GM19372 (cell line): ENCODE data around the gene BPIFB1.

ENCODE experiments used
- ATAC-seq: cut with Tn5 transposase; IDR thresholded peaks from one replicate; pipeline ENCODE4 v1.9.1; 2021; ENCODE audit warnings: mild to moderate bottlenecking, low read depth, moderate library complexity; ENCODE audit not compliant: unreplicated experiment

BPIFB1 gene

DNA sequence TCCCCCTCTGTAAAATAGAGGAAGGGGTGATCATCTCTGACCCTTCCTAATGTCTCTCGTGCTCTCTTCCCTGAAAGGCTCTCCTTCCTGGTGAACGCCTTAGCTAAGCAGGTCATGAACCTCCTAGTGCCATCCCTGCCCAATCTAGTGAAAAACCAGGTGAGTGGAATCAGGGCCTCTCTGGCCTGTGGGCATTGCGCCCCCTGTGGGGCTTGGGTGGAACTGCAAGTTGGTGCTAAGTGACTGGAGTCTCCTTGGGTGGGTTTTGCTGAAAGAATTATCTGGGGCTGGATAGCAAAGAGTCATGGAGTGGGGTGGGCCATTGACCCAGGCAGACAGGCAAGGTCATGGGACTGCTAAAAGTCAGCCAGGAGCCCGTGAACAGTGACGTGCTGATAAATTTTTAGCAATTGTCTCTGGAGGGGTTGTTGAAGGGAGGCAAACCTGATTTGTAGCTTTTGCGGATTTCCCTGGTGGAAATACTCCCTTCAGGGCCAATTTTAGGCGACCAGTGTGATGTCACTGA lies 8.9 kb downstream of the BPIFB1 start:
- no peak for ATAC-seq

DNA sequence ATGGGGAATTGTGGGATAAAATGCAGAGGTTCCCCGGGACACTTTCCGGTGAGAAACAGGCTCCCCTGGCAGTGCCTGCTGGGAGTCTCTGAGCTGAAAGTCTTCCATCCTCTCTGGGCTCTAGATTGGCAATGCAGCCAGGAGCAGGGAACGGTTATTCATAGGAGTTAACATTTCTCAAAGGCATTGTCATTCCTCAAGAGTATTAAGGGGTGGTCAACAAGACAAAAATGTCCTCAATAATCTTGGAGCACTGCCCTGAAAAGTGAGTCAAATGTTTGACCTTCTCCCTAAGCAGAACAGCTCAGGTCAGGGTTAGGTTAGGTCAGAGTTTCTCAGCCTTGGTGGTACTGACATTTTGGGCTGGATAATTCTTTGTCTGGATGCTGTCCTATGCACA lies 13.2 kb downstream of the BPIFB1 start:
- ATAC-seq, result no peak

DNA sequence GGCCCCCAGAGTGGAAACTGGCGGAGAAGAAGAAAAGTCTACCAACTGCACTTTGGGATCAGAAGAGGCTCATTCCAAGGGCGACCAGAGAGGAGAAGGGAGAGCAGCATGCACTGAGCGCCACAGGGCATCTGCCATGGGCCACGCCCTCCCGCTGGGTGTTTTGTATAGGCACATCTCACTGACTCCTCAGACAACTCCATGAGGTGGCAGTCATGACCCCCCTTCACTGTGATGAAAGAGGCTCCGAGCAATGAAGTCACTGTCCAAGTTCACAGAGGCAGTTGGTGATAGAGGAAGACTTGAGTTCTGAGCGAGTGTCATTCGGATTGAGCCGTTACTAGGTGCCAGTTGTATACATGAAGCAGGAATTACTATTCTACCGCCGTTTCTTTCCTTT lies 15.4 kb downstream of the BPIFB1 start:
- ATAC-seq, result no peak

DNA sequence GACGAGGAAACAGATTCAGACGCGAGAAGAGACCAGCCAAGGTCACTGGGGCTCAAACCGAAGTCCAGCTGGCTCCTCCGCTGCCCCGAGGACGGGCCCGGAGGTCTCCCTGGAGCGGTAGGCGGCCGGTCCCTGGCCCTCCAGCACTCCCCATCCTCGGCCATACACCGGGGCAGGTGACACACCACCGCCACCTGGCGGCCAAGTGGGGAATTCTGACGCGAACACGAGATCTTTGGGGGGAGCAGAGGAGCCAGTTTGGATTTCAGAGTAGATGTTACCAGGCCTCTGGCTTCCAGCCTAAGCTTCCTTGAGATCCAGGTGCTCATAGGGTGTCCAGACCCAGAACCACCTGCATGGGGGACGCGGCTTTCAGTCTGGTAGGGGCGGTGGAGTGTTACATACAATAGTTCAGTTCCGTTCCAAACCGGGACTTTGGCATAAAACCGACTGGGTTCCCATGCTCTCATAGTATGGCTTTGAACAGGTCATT lies 16.1 kb downstream of the BPIFB1 start:
- no peak for ATAC-seq

DNA sequence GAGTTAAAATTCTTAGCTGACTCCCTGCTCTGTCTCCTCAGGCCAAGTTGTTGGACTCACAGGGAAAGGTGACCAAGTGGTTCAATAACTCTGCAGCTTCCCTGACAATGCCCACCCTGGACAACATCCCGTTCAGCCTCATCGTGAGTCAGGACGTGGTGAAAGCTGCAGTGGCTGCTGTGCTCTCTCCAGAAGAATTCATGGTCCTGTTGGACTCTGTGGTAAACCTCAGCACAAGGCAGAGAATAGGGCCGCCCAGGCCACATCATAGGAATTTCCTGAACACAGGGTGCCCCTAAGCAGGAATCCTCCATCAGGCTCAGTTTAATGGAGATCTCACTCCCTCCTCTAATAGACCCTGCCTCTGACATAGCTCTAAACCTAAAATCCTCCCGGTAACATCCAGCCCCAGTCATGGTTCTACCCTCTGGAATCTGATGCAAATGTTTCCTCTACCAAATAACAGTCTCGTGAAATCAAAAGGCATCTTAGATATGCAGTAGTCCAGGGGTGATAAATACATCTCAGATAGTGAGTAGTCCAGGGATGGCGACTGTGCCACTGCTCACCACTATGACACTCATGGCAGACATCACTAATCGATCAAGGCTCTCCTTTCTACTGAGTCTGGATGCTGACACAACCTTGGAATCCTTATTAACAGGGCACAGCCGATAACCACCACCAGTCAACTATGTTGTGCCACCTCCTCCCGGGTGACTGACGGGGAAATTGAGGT lies 18.3 kb downstream of the BPIFB1 start:
- ATAC-seq, result no peak

DNA sequence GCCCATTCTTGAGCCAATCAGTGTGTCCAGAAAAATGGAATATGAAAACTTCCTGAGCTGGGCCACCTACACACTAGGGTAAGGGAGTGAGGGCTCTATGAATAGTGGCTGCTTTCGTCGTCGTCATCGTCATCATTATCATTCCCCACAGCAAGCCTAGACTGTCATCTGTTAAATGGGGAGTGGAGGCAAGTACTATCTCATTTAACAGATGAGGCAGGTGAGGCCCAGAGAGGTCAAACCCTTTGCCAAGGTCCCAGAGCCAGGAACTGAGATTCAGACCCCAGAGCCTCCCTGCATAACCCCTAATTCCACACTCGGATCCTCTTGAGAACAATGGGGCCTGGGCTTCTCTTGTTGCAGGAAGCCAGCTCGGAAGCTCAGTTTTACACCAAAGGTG lies 20.6 kb downstream of the BPIFB1 start:
- no peak for ATAC-seq

DNA sequence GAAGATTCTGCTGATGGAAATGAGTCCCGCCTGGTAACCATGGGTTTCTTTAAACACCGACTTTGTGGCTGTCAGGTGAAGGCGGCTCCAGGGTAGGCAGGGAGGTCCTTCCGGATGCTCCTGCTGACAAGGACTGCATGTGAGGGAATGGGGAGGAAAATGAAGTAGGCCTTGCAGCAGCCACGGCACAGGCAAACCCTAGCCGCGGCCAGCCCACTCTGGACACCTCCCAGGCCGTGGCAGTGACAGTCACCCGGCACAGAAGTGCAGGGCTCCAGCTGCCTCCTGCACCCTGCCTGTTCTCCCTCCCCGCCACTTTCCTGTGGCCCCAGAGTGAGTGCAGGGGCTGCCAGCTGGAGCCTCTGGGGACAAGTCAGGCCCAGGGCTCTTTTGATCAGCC lies 21.0 kb downstream of the BPIFB1 start:
- ATAC-seq, result no peak

DNA sequence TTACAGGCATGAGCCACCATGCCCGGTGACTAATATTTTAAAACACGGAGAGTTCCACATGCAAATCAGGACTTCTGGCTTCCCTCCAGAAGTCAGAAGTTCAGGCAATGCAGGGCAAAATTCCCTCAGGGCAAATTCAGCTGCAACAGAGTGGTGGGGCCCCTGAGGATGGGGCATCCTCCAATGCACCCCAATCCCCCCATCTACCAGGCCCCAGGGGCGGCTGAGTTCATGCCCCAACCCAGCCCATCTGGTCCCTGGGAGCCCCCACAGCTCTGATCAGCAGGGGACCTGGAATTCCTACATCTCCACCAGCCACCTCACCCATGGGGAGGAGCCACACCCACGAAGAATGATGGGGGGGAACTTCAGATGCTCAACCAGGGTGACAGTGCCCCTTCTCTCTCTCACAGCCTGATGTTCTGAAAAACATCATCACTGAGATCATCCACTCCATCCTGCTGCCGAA lies 22.6 kb downstream of the BPIFB1 start:
- ATAC-seq, result no peak

DNA sequence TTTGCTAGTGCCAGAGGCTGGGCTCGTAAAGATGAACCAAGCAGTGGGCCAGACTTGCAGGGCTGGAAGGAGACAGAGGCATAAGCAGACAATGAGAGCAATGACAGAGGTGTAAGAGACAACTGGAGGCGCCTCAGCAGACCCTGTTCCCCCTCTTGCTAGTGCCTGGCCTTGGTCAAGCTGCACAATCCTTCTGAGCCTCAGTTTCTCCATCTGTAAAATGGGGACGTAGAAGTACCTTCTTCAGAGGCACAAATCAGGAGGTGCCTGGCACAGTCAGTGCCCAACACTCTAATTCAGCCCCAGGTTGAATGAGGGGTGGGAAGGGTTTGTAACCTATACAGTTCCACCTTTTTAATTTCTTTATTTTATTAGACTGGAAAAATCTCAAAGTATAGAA lies 23.2 kb downstream of the BPIFB1 start:
- no peak for ATAC-seq

DNA sequence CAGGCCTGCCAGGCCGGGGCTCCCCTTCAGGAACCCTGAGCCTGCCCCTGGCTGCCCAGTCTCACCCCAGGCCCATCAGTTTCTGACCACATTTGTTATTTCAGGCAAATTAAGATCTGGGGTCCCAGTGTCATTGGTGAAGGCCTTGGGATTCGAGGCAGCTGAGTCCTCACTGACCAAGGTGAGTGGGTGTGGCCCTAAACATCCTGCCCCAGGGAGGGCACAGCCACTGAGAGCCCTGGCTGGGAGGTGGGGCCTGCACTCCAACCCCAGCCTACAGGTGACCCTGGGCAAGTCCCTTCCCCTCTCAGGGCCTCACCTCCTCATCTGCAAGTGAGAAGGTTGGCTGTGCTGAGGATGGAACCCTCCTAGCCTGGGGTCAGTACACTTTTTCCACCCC lies 23.8 kb downstream of the BPIFB1 start:
- no peak for ATAC-seq

DNA sequence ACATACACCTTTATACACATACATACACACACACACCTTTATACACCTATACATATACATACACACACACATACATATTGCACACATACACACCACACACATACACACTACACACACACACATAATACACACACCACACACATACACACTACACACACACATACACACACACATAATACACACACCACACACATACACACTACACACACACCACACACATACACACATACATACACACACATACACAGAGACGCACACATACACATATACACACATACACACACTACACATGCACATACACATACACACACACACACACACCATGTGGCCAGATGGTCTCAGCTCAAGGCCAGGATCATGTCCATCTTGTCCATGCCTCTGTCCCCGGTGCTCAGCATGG lies 25.7 kb downstream of the BPIFB1 start:
- ATAC-seq, result no peak

DNA sequence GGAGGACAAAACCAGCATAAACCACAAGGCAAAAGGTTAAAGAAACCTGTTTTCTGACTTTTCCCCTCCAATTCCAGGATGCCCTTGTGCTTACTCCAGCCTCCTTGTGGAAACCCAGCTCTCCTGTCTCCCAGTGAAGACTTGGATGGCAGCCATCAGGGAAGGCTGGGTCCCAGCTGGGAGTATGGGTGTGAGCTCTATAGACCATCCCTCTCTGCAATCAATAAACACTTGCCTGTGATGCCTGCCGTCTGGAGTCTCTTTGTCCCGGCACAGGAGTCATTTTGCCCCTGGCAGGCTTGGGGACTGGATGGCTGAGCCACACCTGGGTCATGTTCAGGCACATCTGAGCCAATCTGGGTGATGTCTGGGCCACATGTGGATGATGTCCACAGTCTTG lies 26.6 kb downstream of the BPIFB1 start:
- ATAC-seq, result no peak

DNA sequence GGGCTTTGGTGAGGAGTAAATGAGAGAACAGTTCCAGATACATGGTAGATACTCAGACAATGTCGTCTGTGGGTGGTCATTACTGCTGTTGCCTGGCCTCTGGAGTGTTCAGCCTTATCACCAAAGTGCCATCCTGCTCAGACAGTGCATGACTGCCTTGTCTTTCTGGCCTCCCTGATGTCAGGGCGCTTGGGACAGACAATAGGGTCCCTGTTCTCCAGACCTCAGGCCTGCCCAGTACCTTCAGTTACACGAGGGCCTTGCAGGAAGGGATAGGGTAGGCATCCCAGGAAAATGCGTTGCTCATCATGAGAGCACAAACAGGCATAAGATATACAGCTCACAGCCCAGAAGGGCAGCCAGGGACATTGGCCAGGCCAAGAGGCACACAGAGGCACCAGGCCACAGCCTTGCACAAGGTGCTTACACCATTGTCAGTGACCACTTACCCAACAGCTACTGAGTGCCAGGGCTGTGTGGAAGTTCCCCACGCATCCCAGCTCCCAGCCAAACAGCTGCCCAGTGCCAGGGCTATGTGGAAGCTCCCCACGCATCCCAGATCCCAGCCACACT lies 27.4 kb downstream of the BPIFB1 start:
- ATAC-seq, result no peak

DNA sequence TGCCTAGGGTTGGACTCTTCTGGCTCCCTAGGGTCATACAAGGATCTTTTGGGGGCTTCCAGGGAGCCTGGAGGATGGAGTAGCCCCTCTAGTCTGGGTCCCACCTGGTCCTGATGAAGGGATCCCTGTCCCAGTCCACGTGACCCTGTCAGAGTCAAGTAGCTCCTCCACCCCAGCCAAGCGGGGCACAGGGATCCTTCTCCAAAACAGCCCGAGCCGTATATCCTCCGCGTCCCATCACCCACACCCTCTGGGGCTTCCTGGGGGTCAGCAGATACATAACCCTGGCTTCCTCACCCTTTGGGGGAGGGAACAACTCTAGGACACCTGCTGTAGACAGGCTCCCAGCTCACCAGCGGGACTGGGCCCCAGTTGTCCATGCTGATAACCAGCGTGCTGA lies 28.0 kb downstream of the BPIFB1 start:
- no peak for ATAC-seq

DNA sequence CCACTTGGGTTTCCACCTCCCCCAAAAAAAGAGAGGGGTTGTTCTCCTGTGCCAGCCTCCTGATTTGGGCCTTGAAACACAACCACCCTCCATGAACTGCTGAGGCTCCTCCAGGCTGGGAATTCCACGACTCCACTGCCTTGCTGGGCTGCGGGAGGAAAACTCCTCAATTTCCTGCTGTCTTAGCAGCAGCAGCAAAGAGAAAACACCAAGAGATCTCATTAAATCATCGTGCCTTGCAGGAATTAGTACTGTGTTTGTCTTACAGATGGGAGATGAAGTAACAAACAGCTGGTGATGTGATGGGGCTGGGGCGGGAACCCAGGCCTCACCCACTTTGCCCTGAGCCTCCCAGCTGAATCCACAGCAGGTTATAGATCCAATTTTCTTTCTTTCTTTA lies 29.0 kb downstream of the BPIFB1 start:
- ATAC-seq, result no peak

DNA sequence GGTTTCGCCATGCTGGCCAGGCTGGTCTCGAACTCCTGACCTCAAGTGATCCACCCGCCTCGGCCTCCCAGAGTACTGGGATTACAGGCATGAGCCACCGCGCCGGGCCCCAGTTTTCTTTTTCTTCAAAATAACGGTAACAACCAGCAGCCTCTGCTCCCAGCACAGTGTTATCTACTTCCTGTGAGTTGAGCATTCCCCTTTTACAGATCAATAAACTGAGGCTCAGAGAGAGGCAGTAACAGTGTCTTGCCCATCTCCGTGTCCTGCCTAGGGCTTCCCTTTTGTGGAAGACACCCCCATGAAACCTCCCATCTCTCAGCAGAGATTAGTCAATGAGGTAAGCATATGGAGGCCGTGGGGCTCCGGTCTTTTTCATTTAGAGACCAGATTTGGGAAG lies 29.6 kb downstream of the BPIFB1 start:
- no peak for ATAC-seq

DNA sequence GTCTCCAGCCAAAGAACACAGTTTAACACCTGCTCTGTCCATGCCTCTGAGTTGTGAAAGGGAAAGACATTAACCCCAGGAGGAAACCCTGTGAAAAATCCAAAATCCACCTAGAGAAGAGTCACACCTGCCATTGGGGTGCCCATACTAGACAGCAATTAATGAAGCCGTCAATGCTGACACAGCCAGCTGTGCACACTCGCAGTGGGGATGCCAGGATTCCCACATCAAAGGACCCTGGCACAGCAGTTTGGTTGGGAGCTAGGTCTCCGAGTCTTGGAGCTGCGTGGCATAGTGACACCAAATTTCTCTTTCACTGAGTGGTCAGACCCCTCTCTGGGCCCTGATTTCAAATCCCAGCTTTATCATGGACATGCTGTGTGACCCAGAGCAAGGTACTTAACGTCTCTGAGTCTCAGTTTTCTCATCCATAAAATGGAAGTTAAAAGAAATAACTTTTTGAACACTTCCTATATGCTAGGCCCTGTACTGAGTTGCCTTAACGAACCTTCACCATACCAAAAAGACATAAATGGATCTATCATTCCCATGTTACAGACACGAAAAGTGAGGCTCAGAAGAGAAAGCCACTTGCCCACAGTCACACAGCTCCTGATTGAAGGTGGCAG lies 30.8 kb downstream of the BPIFB1 start:
- ATAC-seq, result no peak

DNA sequence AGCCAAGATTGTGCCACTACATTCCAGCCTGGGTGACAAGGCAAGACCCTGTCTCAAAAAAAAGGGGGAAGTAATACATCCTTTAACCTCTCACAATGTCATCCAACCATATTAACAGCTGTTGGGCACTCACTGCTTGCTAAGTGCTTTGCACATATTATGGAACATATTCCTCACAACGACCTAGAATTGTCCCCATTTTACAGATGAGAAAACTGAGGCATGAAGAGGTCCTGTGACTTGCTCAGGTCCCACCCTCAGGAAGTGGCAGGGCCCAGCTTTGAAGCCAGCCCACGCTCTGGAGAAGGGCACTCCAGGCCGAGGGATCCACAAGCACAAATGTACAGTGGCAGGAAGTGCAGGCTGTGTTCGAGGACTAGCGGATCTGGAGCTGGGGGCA lies 33.3 kb downstream of the BPIFB1 start:
- no peak for ATAC-seq

DNA sequence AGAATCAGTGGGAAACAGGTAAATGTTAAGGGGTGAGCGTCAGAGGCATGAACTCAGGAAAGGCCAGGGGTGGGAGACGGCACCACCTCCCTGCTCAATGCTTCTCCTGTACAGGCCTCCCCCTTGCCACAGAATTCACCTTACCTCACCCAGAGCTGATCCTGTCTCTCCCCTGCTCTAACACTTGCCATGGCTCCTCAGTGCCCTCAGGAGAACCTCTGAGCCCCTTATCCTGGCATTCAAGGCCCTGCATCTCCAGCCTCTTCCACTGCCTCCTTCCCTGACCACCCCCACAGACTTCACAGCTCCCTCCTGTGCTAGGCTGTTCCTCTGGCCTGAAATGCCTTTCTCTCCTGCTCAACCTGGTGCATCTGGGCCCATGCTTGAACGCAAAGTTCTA lies 33.9 kb downstream of the BPIFB1 start:
- ATAC-seq, result no peak

DNA sequence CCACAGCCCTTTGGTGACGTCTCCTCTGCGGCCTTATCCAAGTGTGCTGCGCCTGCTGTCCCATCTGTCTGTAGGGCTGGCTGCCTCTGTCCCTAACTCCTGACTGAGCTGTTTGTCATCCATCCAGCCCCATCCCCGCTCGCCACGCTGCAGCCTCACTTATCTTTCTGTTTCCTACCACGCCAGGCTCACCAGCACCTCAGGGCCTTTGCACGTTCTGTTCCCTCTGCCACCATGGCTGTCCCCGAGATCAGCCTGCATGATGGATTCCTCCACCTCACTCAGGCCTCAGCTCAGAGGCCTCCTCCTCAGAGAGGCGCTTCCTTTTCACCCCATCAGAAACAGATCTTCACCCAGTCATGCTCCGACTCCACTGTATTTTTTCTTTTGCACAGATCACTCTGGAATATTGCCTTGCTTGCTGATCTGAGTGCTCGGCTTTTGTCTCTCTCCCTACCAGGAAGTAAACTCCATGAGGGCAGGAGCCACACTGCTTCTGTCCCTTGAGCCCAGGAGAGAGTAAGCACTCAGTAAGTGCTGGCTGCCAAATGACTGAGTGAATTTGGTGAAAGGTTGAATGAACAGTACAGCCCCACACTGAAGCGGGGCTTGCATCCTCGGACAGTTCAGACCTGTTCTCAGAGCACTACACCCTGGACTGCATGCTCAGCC lies 34.5 kb downstream of the BPIFB1 start:
- no peak for ATAC-seq

DNA sequence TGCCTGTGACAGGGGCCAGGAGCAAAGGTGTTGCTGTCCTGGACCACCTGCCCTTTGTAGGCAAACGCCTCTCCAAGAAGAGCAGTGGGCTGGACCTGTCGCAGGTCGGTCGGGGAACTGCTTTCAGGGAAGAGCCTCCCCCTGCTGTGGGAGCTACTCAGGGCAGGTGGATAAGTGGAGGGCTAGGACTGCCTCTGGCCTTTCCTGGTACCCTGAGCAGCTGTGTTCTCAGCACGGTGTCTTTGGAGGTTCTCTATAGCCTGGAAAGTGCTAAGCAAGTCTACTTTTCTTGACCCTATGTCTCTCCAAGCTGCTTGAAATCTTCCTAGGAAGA lies 35.0 kb downstream of the BPIFB1 start:
- no peak for ATAC-seq
